Hematopoietic multipotent progenitor cell treated with erythropoietin and hydrocortisone succinate and interleukin-3 and kit ligand, for 6 days (in vitro differentiated cells): ENCODE data around the gene NDUFS2.
"Not testable (repeated sequence)": the region's sequence is repeated elsewhere in the genome, so short reads cannot be mapped to it uniquely, and the experiment has no call there.

Source experiments
- DNase-seq: peaks from one replicate; pipeline ENCODE4 v3.0.0-alpha.2; 2015

NDUFS2 gene

GRCh38 chr1:161222175-161223019 lies 20.2 kb downstream of the NDUFS2 start:
- no peak for DNase-seq

- no peak for DNase-seq
Observed at GRCh38 chr1:161223805-161224694, 21.9 kb downstream of the NDUFS2 start.

GRCh38 chr1:161224695-161225087 lies 22.5 kb downstream of the NDUFS2 start:
- not testable (repeated sequence) for DNase-seq

- no peak for DNase-seq
Observed at GRCh38 chr1:161225178-161225533, 23.0 kb downstream of the NDUFS2 start.

- peak; percentile 100 for DNase-seq
Observed at GRCh38 chr1:161225534-161226319, 23.6 kb downstream of the NDUFS2 start, which contains the start of gene TOMM40L. TSS of gene TOMM40L (plus strand) at chr1:161226060. CDS start at chr1:161226490, 430 bp downstream.

GRCh38 chr1:161226320-161226711 lies 24.1 kb downstream of the NDUFS2 start:
- peak; percentile 31 for DNase-seq

- DNase-seq: no peak
Observed at GRCh38 chr1:161226759-161227158, 24.6 kb downstream of the NDUFS2 start.

GRCh38 chr1:161227196-161227871 lies 25.2 kb downstream of the NDUFS2 start:
- DNase-seq: peak; percentile 96

GRCh38 chr1:161228032-161228431 lies 25.9 kb downstream of the NDUFS2 start:
- no peak for DNase-seq

GRCh38 chr1:161229896-161230295 lies 27.7 kb downstream of the NDUFS2 start:
- peak; percentile 64 for DNase-seq

GRCh38 chr1:161230762-161231161 lies 28.6 kb downstream of the NDUFS2 start:
- no peak for DNase-seq

GRCh38 chr1:161233102-161233501 lies 30.9 kb downstream of the NDUFS2 start:
- no peak for DNase-seq

GRCh38 chr1:161235957-161236775 lies 34.0 kb downstream of the NDUFS2 start:
- no peak for DNase-seq

- no peak for DNase-seq
Observed at GRCh38 chr1:161238039-161238473, 35.9 kb downstream of the NDUFS2 start, which contains the start of gene NR1I3. TSS of gene NR1I3 (minus strand) at chr1:161238203. CDS start at chr1:161236565, 1,638 bp downstream.

- no peak for DNase-seq
Observed at GRCh38 chr1:161241682-161242081, 39.5 kb downstream of the NDUFS2 start.

GRCh38 chr1:161242313-161242712 lies 40.1 kb downstream of the NDUFS2 start:
- DNase-seq: no peak

- DNase-seq: no peak
Observed at GRCh38 chr1:161244888-161245287, 42.7 kb downstream of the NDUFS2 start.

GRCh38 chr1:161250100-161250499 lies 47.9 kb downstream of the NDUFS2 start:
- not testable (repeated sequence) for DNase-seq

- no peak for DNase-seq
Observed at GRCh38 chr1:161250829-161251228, 48.7 kb downstream of the NDUFS2 start.

- DNase-seq: no peak
Observed at GRCh38 chr1:161251579-161251978, 49.4 kb downstream of the NDUFS2 start.

GRCh38 chr1:161255302-161255701 lies 53.1 kb downstream of the NDUFS2 start:
- DNase-seq: not testable (repeated sequence)
